Measurements from ENCODE around the gene EXOC7.

The EXOC7 gene

DNA sequence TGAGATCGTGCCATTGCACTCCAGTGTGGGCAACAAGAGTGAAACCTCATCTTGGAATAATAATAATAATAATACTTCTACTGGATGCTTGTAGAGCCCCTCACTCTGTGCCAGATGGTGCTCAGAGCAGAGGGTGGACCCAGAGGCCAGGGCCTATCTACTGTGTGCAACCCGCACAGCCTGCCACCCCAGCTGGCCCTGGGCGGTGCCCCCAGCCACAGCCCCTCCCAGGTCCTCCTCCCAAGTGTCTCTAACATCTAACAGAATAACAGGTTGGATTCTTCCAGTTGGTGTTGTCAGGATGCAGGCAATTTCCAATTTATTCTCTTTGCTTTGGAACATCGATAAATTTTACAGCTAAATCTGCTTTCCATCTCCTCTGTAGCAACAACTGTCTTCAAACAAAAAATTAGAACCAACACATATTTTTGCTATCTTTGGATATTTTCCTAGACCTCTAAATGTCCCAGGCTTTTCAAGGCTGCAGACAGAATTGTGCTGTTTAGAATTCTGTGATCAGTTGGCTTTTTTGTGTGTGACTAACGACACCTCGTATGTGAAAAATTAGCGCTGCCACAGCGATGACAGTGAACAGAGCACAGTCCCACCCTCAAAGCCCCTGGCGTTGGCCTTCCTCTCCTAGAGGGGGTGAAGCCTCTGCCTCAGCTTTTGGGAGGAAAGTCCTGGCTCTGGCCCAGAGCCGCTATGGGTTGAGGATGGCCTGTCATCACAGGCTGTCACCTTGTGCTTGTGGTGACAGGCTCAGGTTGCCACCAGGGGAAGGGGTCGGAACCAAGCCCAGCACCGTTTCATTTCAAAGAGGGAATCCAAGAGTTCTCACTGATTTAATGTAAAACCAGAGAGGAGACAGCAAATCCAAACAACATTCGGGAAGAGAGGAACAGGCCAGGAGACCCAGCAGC lies 68.9 kb downstream of the EXOC7 start:
- no peak for DNase-seq

- no peak for DNase-seq
Measured at GRCh38 chr17:76033139-76033538, 70.4 kb downstream of the EXOC7 start.

- no peak for DNase-seq
Measured at GRCh38 chr17:76032780-76033108, 70.8 kb downstream of the EXOC7 start.

- no peak for DNase-seq
Measured at GRCh38 chr17:76032073-76032779, 71.4 kb downstream of the EXOC7 start.
